ENCODE data around the gene WASL.
"Not testable (repeated sequence)": the region's sequence is repeated elsewhere in the genome, so short reads cannot be mapped to it uniquely, and the experiment has no call there.

Gene WASL

DNA sequence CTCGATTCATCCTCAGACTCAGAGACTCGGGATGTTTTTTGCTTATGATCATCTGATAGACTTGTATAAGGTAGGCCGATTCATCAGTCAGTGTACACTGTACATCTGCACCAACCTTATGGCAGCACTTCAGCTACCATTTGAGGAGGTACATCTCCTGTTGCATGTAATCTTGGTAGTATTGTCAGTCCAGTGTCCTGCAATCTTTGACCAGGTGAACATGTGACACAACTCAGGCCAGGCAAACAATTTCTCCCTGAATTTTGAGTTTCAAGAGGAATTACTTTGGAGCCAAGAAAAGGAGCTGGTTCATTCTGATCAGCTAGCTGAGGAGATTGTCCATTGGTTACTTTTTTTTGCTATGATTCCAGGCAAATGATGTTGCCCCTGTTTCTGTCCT, 19.7 kb upstream of the WASL start:
- no peak for DNase-seq

DNA sequence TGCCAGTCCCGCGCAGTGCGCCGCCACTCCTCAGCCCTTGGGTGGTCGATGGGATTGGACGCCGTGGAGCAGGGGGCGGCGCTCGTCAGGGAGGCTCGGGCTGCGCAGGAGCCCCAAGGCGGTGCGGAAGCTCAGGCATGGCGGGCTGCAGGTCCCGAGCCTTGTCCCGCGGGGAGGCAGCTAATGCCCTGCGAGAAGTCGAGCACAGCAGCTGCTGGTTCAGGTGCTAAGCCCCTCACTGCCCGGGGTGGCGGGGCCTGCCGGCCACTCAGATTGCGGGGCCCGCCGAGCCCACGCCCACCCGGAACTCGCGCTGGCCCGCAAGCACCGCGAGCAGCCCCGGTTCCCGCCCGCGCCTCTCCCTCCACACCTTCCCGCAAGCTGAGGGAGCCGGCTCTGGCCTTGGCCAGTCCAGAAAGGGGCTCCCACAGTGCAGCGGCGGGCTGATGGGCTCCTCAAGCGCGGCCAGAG, 14.4 kb upstream of the WASL start:
- DNase-seq, result no peak

DNA sequence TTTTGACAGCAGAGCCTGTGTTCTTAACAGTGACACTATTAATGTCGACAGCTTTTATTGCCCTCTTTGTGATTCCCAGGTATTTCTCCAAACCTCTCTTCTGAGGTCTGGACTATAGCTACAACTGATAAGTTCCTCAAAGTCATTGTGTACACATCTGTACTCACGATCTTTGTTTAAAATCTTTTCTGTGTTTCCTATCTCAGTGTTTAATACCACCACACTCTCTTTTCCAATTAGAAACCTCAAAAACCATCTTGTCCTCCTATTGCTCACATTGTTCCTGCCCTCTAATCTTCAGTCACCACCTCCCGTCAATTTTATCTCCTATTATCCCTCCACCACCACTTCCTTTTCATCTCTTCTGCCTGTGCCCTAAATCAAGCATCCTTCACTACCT, 12.9 kb upstream of the WASL start:
- DNase-seq, result no peak

DNA sequence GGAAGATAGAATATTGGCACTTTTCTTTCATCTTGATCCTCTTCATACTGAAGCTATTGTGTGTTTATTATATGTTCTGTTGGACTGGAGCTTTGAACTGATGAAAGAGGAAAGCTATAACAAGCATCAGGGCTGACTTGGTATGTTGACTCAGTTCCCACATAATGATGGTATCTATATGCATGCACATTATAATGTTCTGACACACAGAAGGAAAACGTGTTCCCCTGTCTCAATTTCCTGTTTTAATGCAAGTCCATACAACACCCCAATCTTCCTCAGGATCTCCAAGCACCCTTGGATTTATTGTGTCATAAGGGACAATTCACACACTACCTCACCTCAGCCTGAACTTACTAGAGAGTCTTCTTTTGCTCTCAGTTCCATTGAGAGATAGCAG, 8.3 kb upstream of the WASL start:
- no peak for DNase-seq

DNA sequence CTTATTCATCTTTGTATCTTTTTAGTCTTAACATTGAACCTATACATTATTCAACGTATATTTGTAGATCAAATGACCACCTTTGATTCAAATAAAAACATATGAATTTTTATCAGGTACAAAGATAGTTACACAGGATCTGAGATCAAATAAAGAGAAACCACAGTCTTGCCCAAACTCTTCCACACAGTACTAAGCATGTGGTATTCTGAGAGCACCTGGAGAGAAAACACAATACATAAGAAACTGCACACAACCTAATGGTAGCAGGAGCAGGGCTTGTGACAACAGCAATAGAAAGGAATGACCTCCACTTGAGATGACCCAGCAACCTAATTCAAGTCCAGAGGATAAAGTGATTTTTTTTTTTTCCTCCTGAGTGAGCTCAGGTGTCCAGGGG, 6.5 kb upstream of the WASL start:
- DNase-seq, result no peak

DNA sequence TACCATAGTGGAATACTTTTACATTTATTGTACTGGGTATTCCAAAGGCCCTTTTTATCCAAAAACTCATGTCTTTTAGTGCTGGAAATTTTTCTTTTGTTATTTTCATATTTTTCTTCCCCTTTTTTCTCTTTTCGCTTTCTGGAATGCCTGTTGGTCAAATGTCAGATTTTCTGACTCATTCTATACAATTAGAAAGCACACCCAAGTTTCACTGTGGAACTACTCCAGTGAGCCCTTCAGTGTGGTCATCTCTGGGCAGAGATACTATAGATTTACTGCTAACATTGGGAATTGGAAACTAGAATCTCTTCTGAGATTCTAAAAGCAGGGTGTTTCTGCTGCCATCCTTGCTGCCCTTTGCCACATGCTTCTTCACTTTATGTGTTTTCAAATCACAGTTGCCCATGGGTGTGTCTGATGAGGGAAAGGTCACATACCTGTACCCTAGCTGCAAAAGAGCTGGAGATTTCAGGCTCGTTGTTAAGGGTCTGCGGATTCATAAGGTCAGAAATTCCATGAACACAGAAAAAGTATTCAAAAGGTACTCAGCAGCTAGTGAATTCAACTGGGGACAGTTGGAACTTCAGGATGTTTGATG, 5.6 kb upstream of the WASL start:
- no peak for DNase-seq

DNA sequence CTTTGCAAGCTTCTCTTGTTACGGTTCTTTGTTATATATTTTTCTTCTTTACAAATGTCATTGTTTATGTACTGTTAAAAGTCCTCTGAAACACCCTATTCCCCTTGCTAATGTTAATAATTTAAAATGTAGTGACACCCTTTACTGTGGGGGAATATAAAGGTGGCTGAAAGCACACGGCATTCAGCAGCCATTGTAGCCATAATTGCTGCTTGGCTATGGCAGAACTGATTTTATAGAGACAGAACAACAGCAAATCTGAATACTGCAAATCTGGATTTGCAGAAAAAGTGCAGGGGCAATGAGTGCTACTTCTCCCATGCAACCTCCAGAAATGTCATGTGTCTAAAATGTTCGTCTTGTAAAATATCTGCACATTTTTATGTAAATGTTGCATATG, 3.7 kb upstream of the WASL start:
- DNase-seq, result no peak

DNA sequence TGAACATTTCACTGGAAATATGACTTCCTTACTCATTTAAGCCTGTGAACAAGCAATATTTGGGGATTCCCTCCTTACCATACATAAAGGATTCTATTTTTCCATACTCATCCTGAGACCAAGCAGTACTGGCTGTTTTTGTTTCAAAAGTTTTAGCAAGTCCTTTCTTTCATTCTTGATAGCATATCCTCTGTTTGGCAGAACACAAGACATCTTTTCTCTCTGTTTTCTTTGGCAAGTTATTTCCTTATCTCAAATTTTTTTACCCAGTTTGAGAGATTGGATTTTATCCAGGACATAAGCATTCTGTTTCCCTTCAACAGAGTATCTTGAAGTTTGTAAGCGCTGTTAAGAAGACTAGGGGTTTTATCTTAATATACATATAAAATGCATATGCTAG, 3.0 kb upstream of the WASL start:
- DNase-seq, result no peak

DNA sequence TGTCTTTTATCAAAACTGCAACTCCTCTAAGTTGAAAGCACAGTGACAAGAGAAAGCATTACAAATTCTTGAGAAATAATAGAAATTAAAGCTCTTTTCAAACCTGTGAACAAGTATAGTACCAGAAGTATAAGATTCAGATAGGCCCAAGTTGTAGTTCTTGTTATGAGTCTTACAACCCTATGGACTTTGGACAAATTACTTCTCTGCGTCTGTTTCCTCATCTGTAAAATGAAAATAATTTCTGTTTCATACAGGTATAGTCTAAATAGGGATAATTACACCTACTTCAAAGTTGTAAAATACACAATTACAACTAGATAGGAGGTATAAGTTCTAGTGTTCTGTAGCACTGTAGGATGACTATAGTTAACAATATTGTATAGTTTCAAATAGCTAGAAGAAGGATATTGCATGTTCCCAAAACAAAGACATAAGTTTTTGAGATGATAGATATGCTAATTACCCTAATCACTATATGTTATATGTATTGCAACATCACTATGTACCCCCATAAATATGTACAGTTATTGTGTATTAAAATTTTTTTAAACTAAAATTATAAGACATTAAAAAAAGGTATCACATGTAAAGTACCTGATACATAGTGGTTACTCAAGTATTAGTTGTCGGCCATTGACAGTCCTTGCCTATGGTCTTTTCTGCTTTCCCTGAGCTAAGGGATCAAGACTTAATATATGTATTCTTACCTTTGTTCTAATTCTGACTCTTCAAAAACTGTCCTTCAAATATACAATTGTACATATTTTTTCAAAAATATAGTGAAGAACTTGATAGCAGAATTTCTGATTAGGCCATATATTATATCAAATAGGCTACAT, 1.8 kb upstream of the WASL start:
- no peak for DNase-seq

DNA sequence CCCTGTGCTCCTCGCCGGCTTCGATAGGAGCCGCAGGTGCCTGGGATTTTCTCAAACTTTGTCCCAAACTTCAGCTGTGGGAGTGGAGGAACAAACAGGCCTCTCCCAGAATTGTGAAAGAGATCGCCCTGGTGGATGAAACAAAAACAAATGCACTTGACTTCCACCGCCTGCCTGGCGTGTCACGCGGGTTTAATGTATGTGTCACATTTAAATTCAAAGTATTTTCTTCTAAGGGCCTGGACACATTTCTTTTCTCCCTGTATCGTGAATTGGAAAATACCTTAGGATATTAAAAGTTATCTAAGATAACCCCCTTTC, 694 bp upstream of the WASL start:
- DNase-seq, result peak; percentile 27

DNA sequence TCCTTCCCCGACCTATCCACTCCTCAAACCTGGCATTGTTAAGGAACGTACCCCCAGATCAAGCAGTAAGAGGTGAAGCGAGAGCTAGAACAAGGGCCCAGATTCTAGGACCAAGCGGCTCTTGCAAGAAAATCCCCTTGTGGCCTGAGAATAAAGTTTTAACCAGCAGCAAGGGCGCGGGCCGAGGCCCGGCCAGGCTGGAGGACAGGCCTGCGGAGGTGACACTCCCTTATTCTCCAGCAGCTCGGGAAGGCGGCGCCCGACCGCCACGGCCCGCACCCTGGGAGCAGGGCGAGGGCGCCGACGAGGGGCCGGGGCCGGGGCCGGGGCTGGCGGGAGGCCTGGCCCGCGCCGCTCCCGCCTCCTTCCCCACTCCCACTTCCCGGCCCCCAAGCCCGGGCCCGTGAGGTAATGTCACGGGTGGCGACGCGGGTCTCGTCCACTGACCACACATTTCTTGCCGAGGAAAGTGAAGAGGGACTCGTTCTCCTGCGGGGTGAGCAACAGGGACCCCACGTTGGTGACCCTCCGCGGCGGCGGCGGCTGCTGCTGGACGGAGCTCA, 551 bp downstream of the WASL start:
- peak; percentile 4 for DNase-seq

DNA sequence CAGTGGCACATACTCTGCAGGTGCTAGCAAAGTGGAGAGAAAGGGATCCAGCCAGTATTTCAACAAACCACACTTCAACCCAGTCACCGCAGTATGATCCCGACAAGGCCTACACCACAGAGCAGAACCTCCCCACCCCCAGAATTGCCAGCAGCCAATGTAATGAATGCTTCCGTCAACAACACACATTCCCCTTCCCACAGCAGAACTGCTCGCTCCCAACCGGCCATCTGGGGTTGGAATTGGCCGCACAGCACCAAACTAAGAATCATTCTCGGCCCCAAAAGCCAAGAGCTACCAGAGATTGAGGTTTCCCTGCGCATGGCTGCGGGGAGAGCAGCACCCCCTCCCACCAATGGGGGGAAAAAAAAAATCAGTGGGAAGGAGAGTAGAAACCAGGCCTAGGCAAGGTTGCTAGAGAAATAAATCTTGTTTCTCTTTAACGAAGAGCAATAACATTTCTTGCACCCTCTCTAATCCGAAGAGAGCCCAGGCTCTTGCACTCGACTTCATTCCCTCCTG, 1.1 kb downstream of the WASL start:
- DNase-seq, result peak; percentile 12

DNA sequence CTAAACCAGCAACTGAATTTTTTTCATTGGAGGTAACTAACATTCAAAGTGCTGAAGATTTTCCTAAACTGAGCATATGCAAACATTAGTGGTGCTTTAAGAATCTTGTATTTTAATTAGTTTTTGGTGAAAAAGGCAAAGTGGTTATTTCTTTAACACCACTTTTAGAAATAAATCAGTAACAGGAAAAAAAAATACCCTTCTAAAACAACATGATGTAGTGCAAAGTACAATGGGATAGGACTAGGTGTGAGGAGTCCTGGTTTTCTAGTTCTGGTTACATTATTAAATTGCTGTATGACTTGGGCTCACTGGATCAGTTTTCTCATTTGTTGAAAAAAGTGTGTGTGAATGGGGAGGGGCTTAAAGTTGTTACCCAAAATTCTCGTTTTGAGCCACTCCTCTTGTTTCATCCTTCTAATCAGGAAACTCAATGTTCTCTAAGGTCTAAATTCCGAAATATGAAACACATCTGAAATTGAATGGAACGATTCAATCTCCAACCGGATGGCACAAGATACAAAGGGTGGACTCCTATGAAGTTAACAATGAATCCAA, 1.8 kb downstream of the WASL start:
- no peak for DNase-seq

DNA sequence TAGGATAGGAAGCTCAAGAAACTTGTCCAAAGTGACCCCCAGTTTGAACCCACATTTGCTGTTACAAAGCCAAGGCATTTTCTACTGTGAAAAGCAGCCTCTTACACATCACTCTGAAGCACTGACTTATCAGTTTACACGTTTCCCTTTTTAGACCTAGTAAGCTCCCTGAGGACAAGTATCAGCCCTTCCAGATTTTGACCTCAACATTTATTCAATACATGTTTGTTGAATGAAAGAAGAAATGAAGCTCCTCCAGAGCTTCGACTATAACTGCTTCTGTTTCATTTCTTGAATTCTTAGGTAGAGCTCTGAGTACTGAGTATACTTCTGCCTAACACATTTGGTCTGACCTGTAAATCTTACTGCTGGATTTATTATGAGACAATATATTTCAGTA, 2.7 kb downstream of the WASL start:
- DNase-seq, result no peak

DNA sequence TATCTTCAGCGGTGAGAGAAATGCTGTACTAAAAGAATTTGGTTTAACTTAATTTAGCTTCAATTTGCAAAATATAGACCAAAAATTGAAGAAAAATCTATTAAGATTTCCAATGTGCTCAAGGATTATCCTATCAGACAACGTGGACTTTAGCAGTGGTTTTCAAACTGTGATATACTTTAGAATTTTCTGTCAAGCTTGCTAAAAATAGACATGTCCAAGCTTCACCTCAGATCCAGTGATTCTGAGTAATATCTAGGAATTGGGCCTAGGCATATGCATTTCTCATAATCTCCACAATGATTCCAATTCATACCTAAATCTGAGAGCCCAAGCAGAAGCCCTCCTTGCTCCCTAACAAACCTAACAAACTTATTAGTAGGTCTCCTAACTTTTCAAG, 3.4 kb downstream of the WASL start:
- no peak for DNase-seq

DNA sequence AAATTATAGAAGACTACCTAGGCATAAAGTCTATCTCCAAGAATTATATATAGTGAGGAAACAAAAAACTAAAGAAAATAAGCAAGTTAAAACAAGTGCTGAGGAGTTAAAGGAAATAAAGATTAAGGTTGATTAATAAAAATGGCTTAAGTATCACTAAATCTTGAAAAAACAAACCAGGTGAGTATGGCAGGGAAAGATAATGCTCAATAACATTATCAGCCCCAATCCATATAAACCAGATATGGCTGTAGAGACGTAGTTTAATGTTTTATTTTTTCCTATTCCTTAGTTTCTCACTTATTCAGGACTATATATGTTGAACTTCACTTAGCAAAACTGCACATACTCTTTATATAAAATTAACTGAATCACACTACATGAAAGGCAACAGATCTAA, 4.4 kb downstream of the WASL start:
- DNase-seq, result no peak

DNA sequence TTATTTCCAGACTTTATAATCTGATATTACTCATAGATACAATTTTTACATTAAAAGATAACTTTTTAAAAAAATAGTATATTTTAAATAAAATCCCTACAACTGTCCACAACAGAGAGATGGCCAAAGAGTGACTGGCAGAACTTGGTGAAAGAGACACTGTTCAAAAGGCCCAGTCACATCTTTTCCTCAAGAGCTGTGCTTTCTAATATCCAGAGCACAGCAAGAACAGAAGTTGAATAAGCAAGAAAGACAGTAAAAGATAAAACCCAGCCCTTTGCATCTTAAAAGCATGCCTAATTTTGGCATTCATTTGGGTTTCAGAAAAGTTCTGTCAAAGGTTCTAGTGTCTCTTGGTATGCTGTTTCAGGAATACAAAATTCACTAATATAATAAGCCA, 6.9 kb downstream of the WASL start:
- no peak for DNase-seq

DNA sequence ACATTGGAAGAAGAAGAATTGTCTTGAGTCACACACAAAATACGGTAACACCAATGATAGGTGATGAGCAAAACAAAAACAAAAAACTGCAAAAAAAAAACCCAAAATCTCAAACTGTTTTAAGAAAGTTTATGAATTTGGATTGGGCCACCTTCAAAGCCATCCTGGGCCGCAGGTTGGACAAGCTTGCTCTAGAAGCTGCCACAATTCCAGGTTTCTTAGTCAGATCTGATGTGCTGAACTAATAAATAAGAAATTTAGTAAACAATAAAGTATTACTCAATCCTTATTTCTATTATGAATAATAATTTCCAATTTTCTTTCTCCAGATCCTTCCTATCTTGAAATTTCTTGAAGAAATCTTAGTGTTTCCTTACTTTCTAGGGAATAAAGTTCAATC, 10.0 kb downstream of the WASL start:
- DNase-seq, result no peak

DNA sequence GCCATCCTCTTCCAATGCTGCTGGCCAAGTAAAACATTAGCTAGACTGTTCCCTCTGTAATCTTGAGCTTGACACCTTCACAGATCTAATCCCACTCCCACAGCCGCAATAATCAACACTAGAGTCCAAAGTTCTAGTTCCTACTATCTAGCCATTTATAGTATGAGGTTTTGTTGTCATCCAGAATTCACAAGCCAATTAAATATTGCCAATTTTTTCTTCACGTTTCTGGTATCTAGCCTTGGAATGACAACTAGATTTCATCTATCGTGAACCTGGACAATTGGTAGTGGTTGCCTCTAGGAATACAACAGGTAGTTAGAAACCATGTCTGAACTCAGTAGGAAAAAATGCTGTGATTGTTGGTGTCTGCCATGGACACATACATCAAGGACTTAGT, 10.4 kb downstream of the WASL start:
- no peak for DNase-seq

DNA sequence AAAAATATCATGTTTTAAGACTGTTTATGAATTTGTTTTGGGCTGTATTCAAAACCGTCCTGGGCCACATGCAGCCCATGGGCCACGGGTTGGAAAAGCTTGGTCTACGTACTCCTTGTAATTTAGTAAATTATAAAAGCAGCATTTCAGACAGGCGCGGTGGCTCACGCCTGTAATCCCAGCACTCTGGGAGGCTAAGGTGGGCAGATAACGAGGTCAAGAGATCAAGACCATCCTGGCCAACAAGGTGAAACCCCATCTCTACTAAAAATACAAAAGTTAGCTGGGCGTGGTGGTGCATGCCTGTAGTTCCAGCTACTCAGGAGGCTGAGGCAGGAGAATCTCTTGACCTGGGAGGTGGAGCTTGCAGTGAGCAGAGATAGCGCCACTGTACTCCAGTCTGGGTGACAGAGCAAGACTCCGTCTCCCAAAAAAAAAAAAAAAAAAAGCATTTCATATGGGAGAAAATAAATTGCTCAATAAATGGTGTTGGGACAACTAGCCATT, 11.6 kb downstream of the WASL start:
- not testable (repeated sequence) for DNase-seq

DNA sequence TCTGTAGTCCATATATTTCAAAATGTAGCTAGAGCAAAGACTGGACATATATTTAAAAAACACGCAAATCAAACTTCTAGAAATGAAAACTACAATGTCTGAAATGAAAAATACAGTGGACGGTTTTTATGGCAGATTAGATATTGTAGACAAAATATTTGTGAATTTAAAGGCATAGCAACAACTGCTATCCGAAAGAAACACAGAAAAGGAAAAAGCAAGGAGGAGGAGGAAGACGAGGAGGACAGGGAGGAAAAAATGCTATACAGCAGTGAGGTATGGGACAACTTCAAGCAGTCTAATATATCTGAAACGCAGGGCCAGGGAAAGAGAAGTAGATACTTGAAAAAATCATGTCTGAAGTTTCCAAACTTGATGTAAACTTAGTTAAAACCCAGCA, 13.3 kb downstream of the WASL start:
- no peak for DNase-seq

DNA sequence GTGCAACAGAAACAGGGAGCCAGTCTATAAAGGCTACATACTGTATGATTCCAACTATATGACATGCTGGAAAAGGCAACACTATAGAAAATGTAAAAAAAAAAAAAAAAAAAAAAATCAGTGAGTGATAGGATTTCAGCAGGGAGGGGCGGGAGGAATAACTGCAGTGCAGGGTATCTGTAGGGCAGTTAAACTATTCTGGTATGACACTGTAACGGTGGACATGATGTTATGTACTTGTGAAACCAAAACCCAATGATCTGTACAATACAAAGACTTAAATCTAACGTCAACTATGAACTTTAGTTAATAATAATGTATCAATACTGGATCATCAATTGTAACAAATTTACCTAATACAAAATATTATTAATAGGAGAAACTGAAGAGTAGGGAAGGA, 14.3 kb downstream of the WASL start:
- no peak for DNase-seq

DNA sequence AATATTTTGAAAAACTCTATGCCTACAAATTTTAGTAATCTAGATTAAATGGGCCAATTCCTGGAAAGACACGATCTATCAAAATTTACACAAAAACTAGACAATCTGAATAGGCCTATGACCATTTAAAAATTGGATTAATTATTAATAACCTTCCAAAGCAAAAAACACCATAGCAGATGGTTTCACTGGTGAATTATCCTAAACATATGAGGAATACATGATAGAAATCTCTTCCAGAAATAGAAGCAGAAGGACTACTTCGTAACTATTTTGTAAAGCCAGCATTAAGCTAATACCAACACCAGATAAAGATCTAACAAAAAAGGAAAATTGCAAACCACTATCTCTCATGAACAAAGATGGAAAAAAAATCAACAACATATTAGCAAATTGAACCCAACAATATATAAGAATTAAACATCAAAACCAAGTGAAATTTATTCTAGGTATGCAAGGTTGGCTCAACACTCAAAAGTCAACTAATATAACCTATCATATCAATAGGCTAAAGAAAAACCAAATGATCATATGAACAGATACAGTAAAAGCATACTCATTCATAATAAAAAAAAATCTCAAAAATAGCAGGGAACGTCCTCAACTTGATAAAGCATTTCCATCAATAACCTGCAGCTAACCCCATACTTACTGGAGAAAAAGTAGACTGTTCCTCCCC, 16.3 kb downstream of the WASL start:
- DNase-seq, result no peak

Measured in activated T-cell treated with anti-CD3 and anti-CD28 coated beads for 4 hours (primary cell).